KMS-11 (cell line): ENCODE measurements around the gene MOSMO.

Experiments
- H2AFZ ChIP-seq: fragments of 200-600 bp; sonication (generic); 2 replicates; pipeline ENCODE4 v1.6.1; 2016; ENCODE audit warnings: antibody characterized with exemption, mixed run types, low read depth
- H3K27ac ChIP-seq: fragments of 200-600 bp; sonication (generic); 2 replicates; pipeline ENCODE4 v1.6.1; 2016; ENCODE audit warnings: mild to moderate bottlenecking, mixed run types
- H3K27me3 ChIP-seq: fragments of 200-600 bp; sonication (generic); 2 replicates; pipeline ENCODE4 v1.6.1; 2017; ENCODE audit warnings: mild to moderate bottlenecking, low read depth, mixed run types, moderate library complexity; ENCODE audit not compliant: insufficient read depth
- H3K36me3 ChIP-seq: fragments of 200-600 bp; sonication (generic); 2 replicates; pipeline ENCODE4 v1.6.1; 2017; ENCODE audit warnings: mild to moderate bottlenecking, mixed run types; ENCODE audit not compliant: insufficient read depth
- H3K4me1 ChIP-seq: fragments of 200-600 bp; sonication (generic); 2 replicates; pipeline ENCODE4 v1.6.1; 2016; ENCODE audit warnings: mild to moderate bottlenecking, low read depth, mixed run types; ENCODE audit not compliant: poor library complexity, severe bottlenecking
- H3K4me2 ChIP-seq: fragments of 200-600 bp; sonication (generic); 2 replicates; pipeline ENCODE4 v1.7.0; 2016; ENCODE audit warnings: mild to moderate bottlenecking, mixed run types
- H3K4me3 ChIP-seq: fragments of 200-600 bp; sonication (generic); IDR thresholded peaks from 2 replicates; pipeline ENCODE4 v1.6.1; 2017; ENCODE audit warnings: low read depth, low read length, mixed read lengths; ENCODE audit not compliant: insufficient read depth
- H3K79me2 ChIP-seq: fragments of 200-600 bp; sonication (generic); 2 replicates; pipeline ENCODE4 v1.6.1; 2016; ENCODE audit warnings: low read depth, mixed run types; ENCODE audit not compliant: insufficient read depth
- H3K9ac ChIP-seq: fragments of 200-600 bp; sonication (generic); 2 replicates; pipeline ENCODE4 v1.6.1; 2016; ENCODE audit warnings: mild to moderate bottlenecking, mixed run types
- H4K20me1 ChIP-seq: fragments of 200-600 bp; sonication (generic); 2 replicates; pipeline ENCODE4 v1.6.1; 2016; ENCODE audit warnings: mild to moderate bottlenecking, mixed run types; ENCODE audit not compliant: insufficient read depth
- TF ChIP-seq, protein P1 (sequence below): fragments of 200-600 bp; sonication (generic); conservative IDR thresholded peaks from 2 replicates; pipeline ENCODE4 v1.6.1; 2017; ENCODE audit warnings: low read depth, mild to moderate bottlenecking, antibody characterized with exemption, low read length, moderate library complexity, mixed read lengths

The MOSMO gene

DNA sequence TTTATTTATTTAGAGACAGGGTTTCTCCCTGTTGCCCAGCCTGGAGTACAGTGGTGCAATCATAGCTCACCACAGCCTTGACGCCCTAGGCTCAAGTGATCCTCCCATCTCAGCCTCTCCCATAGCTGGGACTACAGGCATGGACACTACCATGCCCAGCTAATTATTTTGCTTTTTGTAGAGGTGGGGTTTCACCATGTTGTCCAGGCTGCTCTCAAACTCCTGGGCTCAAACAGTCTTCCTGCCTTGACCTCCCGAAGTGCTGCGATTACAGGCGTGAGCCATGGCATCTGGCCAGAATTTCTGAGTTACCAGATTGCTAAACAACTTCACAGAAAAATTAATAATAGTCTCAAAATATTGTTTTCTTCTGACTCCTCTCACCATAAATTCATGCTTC, 21.7 kb downstream of the MOSMO start:
- Histone ChIP-seq H3K27ac (no peak overlapping the region), H3K27me3 (no peaks in the 10 kb centered on the region), H3K9ac (no peak overlapping the region), H3K79me2 (peaks cover 21% of the 10 kb centered on the region; the same call in 1 of the 2 replicates), H3K4me1 (peaks cover 32% of the 10 kb centered on the region), H2AFZ (no peak overlapping the region), H3K4me3 (no peak overlapping the region), H3K4me2 (no peak overlapping the region), H3K36me3 (no peaks in the 10 kb centered on the region), H4K20me1 (no peaks in the 10 kb centered on the region; the same call in 1 of the 2 replicates)
- TF ChIP-seq, protein P1, sequence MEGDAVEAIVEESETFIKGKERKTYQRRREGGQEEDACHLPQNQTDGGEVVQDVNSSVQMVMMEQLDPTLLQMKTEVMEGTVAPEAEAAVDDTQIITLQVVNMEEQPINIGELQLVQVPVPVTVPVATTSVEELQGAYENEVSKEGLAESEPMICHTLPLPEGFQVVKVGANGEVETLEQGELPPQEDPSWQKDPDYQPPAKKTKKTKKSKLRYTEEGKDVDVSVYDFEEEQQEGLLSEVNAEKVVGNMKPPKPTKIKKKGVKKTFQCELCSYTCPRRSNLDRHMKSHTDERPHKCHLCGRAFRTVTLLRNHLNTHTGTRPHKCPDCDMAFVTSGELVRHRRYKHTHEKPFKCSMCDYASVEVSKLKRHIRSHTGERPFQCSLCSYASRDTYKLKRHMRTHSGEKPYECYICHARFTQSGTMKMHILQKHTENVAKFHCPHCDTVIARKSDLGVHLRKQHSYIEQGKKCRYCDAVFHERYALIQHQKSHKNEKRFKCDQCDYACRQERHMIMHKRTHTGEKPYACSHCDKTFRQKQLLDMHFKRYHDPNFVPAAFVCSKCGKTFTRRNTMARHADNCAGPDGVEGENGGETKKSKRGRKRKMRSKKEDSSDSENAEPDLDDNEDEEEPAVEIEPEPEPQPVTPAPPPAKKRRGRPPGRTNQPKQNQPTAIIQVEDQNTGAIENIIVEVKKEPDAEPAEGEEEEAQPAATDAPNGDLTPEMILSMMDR, result no peak

DNA sequence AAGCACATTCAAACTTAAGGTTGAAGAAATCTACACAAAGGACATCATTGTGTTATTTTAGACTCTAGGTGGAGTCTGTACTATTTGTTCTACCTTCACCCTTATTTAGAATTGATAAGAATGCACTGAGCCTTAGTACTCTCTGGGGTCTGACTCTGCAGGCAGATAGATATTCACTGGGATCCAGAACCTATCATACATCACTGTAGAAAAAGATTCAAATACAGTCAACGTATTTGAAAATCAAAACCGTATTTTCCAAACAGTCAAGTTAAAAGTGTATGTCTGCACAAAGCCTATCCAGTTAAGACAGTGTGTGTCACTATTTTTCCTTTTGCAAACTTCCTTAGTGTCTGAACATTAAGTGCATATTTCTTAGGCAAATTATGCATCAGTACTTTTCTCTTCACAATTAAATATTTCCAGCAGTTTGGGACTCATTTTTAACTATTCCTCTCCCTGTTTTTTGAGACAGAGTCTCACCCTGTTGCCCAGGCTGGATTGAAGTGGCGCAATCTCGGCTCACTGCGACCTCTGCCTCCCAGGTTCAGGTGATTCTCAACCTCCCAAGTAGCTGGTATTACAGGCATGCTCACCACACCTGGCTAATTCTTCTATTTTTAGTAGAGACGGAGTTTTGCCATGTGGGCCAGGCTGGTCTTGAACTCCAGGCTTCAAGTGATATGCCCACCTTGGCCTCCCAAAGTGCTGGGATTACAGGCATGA, 22.3 kb downstream of the MOSMO start:
- Histone ChIP-seq H3K4me2 (no peak overlapping the region), H4K20me1 (no peaks in the 10 kb centered on the region; the same call in 1 of the 2 replicates), H2AFZ (no peak overlapping the region), H3K9ac (no peak overlapping the region), H3K4me1 (peaks cover 25% of the 10 kb centered on the region), H3K79me2 (peaks cover 15% of the 10 kb centered on the region; the same call in 1 of the 2 replicates), H3K36me3 (no peaks in the 10 kb centered on the region), H3K4me3 (no peak overlapping the region), H3K27me3 (no peaks in the 10 kb centered on the region), H3K27ac (no peak overlapping the region)
- TF ChIP-seq, protein P1, result no peak

DNA sequence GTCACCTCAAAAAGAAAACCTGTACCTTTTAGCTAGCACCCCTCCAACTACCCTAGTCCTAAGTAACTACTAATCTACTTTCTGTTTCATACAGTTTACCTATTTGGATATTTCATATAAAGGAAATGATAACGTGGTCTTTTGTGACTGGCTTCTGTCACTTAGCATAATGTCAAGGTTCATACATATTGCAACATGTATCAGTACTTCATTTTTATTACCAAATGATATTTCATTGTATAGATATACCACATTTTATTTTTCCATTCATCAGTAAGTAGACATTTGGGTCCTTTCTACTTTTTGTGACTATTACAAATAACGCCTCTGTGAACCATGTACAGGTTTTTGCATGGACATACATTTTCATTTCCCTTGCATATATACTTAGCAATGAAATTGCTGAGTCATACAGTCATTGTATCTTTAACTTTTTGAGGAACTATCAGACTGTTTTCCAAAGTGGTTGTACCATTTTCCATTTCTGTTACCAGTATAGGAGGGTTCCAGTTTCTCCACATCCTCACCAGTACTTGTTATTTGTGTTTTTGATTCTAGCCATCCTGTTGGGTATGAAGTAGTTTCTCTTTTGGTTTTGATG, 23.7 kb downstream of the MOSMO start:
- peaks cover 7% of the 10 kb centered on the region; the same call in 1 of the 2 replicates for H3K79me2 ChIP-seq
- TF ChIP-seq, protein P1, result no peak

DNA sequence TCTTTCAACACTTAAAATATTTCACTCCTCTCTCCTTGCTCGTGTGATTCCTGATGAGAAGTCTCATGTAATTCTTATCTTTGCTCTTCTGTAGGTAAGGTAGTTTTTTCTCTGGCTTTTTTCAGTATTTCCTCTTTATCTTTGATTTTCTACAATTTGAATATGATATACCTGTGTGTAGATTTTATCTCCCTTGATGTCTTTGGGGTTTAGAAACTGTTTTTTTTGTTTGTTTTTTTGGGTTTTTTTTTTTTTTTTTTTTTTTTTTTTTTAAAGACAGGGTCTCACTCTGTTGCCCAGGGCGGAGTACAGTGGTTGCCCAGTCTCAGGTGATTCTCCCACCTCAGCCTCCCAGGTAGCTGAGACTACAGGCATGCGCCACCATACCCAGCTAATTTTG, 26.6 kb downstream of the MOSMO start:
- Histone ChIP-seq H3K4me2 (no peak overlapping the region), H3K4me3 (no peak overlapping the region), H3K79me2 (no peaks in the 10 kb centered on the region; the same call in 1 of the 2 replicates), H3K27ac (no peak overlapping the region), H3K36me3 (no peaks in the 10 kb centered on the region), H3K9ac (no peak overlapping the region), H3K27me3 (no peaks in the 10 kb centered on the region), H2AFZ (no peak overlapping the region), H3K4me1 (peaks cover 11% of the 10 kb centered on the region), H4K20me1 (no peaks in the 10 kb centered on the region)
- TF ChIP-seq, protein P1, result no peak

More for the DNA sequence above, 23.7 kb downstream of the MOSMO start:
- no peak overlapping the region for H3K4me3 ChIP-seq
- no peak overlapping the region for H3K9ac ChIP-seq
- H3K36me3 ChIP-seq, result no peaks in the 10 kb centered on the region
- H3K27ac ChIP-seq, result no peak overlapping the region
- peak overlapping the region; percentile 3; the same call in 1 of the 2 replicates for H3K4me2 ChIP-seq
- no peaks in the 10 kb centered on the region; the same call in 1 of the 2 replicates for H4K20me1 ChIP-seq
- no peak overlapping the region for H2AFZ ChIP-seq
- H3K27me3 ChIP-seq, result no peaks in the 10 kb centered on the region
- peaks cover 19% of the 10 kb centered on the region for H3K4me1 ChIP-seq
